Stimulated activated CD4-positive, alpha-beta T cell treated with anti-CD3 and anti-CD28 coated beads, TNF-alpha, amount 100 ng/mL, for 48 hours (primary cell): ENCODE measurements around the gene SCYL3.
A peak's percentile ranks its signal among the peaks of the same experiment; 100 is the strongest.
"Not testable (repeated sequence)": the region's sequence is repeated elsewhere in the genome, so short reads cannot be mapped to it uniquely, and the experiment has no call there.

Source experiments
- DNase-seq, 3 donors: peaks; one replicate each; pipeline ENCODE4 v3.0.0-alpha.2; 2020; ENCODE audit warnings: low read depth in 3 of 3

The SCYL3 gene

GRCh38 chr1:169893645-169894423 is at the start of gene SCYL3:
SCYL3 (minus strand) TSS chr1:169893896; CDS start chr1:169888840, 5,056 bp downstream.
- peak; percentile 77 to 84 (median 79) for DNase-seq

- no peak for DNase-seq
Measured at GRCh38 chr1:169941982-169942830, 48.5 kb upstream of the SCYL3 start.

- no peak for DNase-seq
Measured at GRCh38 chr1:169933984-169934725, 40.5 kb upstream of the SCYL3 start.

GRCh38 chr1:169931795-169932231 is 38.1 kb upstream of the SCYL3 start:
- DNase-seq, result no peak

GRCh38 chr1:169929210-169929526 is 35.5 kb upstream of the SCYL3 start:
- DNase-seq, result no peak

GRCh38 chr1:169928438-169929209 is 34.9 kb upstream of the SCYL3 start:
- DNase-seq, result no peak

- DNase-seq, result no peak
Measured at GRCh38 chr1:169925505-169926482, 32.1 kb upstream of the SCYL3 start.

- DNase-seq, result no peak
Measured at GRCh38 chr1:169924829-169925228, 31.1 kb upstream of the SCYL3 start.

GRCh38 chr1:169924063-169924462 is 30.4 kb upstream of the SCYL3 start:
- no peak for DNase-seq

GRCh38 chr1:169921080-169921479 is 27.4 kb upstream of the SCYL3 start:
- no peak for DNase-seq

- DNase-seq, result no peak
Measured at GRCh38 chr1:169918927-169919326, 25.2 kb upstream of the SCYL3 start.

GRCh38 chr1:169918220-169918619 is 24.5 kb upstream of the SCYL3 start:
- not testable (repeated sequence) for DNase-seq

- DNase-seq, result no peak
Measured at GRCh38 chr1:169915150-169915549, 21.5 kb upstream of the SCYL3 start.

GRCh38 chr1:169914531-169914930 is 20.8 kb upstream of the SCYL3 start:
- no peak for DNase-seq

GRCh38 chr1:169909499-169909898 is 15.8 kb upstream of the SCYL3 start:
- DNase-seq, result no peak

GRCh38 chr1:169906938-169907337 is 13.2 kb upstream of the SCYL3 start:
- no peak for DNase-seq

- no peak for DNase-seq
Measured at GRCh38 chr1:169904834-169905233, 11.1 kb upstream of the SCYL3 start.

GRCh38 chr1:169902751-169903150 is 9.1 kb upstream of the SCYL3 start:
- no peak for DNase-seq

GRCh38 chr1:169901115-169901514 is 7.4 kb upstream of the SCYL3 start:
- DNase-seq, result no peak

GRCh38 chr1:169900571-169900970 is 6.9 kb upstream of the SCYL3 start:
- DNase-seq, result no peak
